Endothelial cell of umbilical vein (primary cell): ENCODE results near the gene RFX7. TPM values are rescaled to one million over a fixed set of nuclear protein-coding genes. Genes with fewer than 3 reads are reported as not detected.

Experiments used
- BruUV-seq: library from RNA; stranded (reverse); fragments of 400-500 nt; replicated peaks from 2 replicates; lab custom pipeline; 2021; lab: Mats Ljungman, UMichigan
- CTCF ChIA-PET: fragments of 300-600, 350-600 bp; sonication (Branson Sonifier 250); formaldehyde crosslinking; loops from one replicate; lab custom pipeline; 2021; ENCODE audit warnings: antibody characterized with exemption, inconsistent platforms; lab: Charles Lee
- POLR2A ChIA-PET: fragments of 300-600, 350-600 bp; sonication (Branson Sonifier 250); formaldehyde crosslinking; loops from one replicate; lab custom pipeline; 2021; ENCODE audit warnings: antibody characterized with exemption, inconsistent platforms; lab: Charles Lee
- DNase-seq: peaks from one replicate; pipeline ENCODE4 v3.0.0-alpha.2; 2011; ENCODE audit warnings: low read depth, low spot score
- FAIRE-seq: peaks from 2 replicates; lab custom pipeline; 2011; peaks lifted over from hg19 to GRCh38; lab: Jason Lieb, UNC
- H2AFZ ChIP-seq: 2 replicates; pipeline ENCODE4 v1.6.0; 2012; ENCODE audit warnings: low read depth, low read length, control low read depth, inconsistent platforms
- H3K27ac ChIP-seq: 2 replicates; pipeline ENCODE4 v1.5.1; 2011; ENCODE audit warnings: low read depth, mild to moderate bottlenecking, control low read depth, low read length, moderate library complexity; ENCODE audit not compliant: insufficient read depth
- H3K27me3 ChIP-seq, 2 experiments: 2 replicates each; pipeline versions ENCODE4 v1.6.0 to v1.6.1; 2011; ENCODE audit warnings: low read length in 2 of 2, mixed read lengths in 1 of 2; ENCODE audit not compliant: control insufficient read depth in 2 of 2, insufficient read depth in 2 of 2
- H3K36me3 ChIP-seq, 2 experiments: 2 replicates in 1 of 2; 3 replicates in 1 of 2; pipeline ENCODE4 v1.5.1; 2011; ENCODE audit warnings: low read length in 2 of 2, mild to moderate bottlenecking in 1 of 2, moderate library complexity in 1 of 2; ENCODE audit not compliant: control insufficient read depth in 2 of 2, insufficient read depth in 2 of 2; ENCODE audit errors: extremely low read depth in 1 of 2
- H3K4me1 ChIP-seq: 3 replicates; pipeline ENCODE4 v1.5.1; 2011; ENCODE audit warnings: mild to moderate bottlenecking, low read length; ENCODE audit not compliant: control insufficient read depth, insufficient read depth; ENCODE audit errors: extremely low read depth
- H3K4me2 ChIP-seq: 2 replicates; pipeline ENCODE4 v1.6.1; 2011; ENCODE audit warnings: low read length, control low read depth, mixed read lengths; ENCODE audit not compliant: insufficient read depth
- H3K4me3 ChIP-seq, 3 experiments: fragments of 200-600 bp in 1 of 3; sonication (generic), shearing (Covaris generic) in 1 of 3; replicated peaks in 1 of 3; 2 replicates each; pipeline ENCODE4 v1.5.1; 2011 to 2016; ENCODE audit warnings: control low read depth in 3 of 3, low read length in 3 of 3, mild to moderate bottlenecking in 2 of 3, inconsistent platforms in 1 of 3, low read depth in 1 of 3, moderate library complexity in 1 of 3; ENCODE audit not compliant: insufficient read depth in 1 of 3
- H3K79me2 ChIP-seq: 2 replicates; pipeline ENCODE4 v1.6.0; 2012; ENCODE audit warnings: low read length, inconsistent platforms; ENCODE audit not compliant: control insufficient read depth, insufficient read depth
- H3K9ac ChIP-seq: replicated peaks from 2 replicates; pipeline ENCODE3; 2011; ENCODE audit warnings: low read length, control low read depth; ENCODE audit not compliant: insufficient read depth; ENCODE audit errors: extremely low read depth
- H3K9me1 ChIP-seq: replicated peaks from 3 replicates; pipeline ENCODE4 v1.6.0; 2011; ENCODE audit warnings: mild to moderate bottlenecking, low read length; ENCODE audit not compliant: control insufficient read depth, insufficient read depth; ENCODE audit errors: extremely low read depth
- H3K9me3 ChIP-seq: replicated peaks from 2 replicates; pipeline ENCODE4 v1.5.1; 2012; ENCODE audit warnings: low read length, inconsistent platforms; ENCODE audit not compliant: control insufficient read depth, insufficient read depth
- H4K20me1 ChIP-seq: replicated peaks from 2 replicates; pipeline ENCODE3; 2011; ENCODE audit warnings: mild to moderate bottlenecking, low read length; ENCODE audit not compliant: control insufficient read depth, insufficient read depth; ENCODE audit errors: extremely low read depth
- EZH2 ChIP-seq: IDR thresholded peaks from 2 replicates; pipeline ENCODE4 v1.6.1; 2012; ENCODE audit warnings: borderline replicate concordance, low read depth, mild to moderate bottlenecking, moderate library complexity, low read length, inconsistent platforms; ENCODE audit not compliant: severe bottlenecking
- FOS ChIP-seq: IDR thresholded peaks from 2 replicates; pipeline ENCODE4 v1.6.1; 2011; ENCODE audit warnings: mild to moderate bottlenecking, low read length, moderate library complexity, borderline replicate concordance; ENCODE audit not compliant: insufficient read depth
- GATA2 ChIP-seq: IDR thresholded peaks from 2 replicates; pipeline ENCODE4 v1.7.0; 2011; ENCODE audit warnings: low read depth, mild to moderate bottlenecking, moderate library complexity, mixed read lengths, low read length; ENCODE audit not compliant: insufficient read length, insufficient read depth
- JUN ChIP-seq: IDR thresholded peaks from 2 replicates; pipeline ENCODE4 v1.6.1; 2011; ENCODE audit warnings: borderline replicate concordance, low read depth; ENCODE audit not compliant: insufficient read length, insufficient read depth
- MYC ChIP-seq: IDR thresholded peaks from one replicate; pipeline ENCODE4 v1.6.1; 2011; ENCODE audit warnings: mild to moderate bottlenecking, low read depth, low read length
- POLR2A ChIP-seq: IDR thresholded peaks from 2 replicates; pipeline ENCODE4 v1.6.1; 2012; ENCODE audit warnings: low read depth, mild to moderate bottlenecking, control low read depth, low read length
- POLR2AphosphoS5 ChIP-seq: IDR thresholded peaks from 2 replicates; pipeline ENCODE4 v1.6.1; 2012; ENCODE audit warnings: low read depth, mild to moderate bottlenecking, control low read depth, low read length, moderate library complexity; ENCODE audit not compliant: insufficient read depth
- dilution Hi-C: fragments of 300-500 bp; cut with MboI; formaldehyde crosslinking; loops from one replicate; pipeline ENCODE4 v1.15.0; 2019; ENCODE audit warnings: low sequenced_read_pairs; ENCODE audit not compliant: extremely low pct_ligation_motif_present
- intact Hi-C: fragments of 100-400 bp; cut with micrococcal nuclease; formaldehyde crosslinking; loops from one replicate; pipeline ENCODE4 v1.10.0; 2022
- polyA plus RNA-seq, 4 experiments: library from polyadenylated mRNA; depleted of rRNA in 3 of 4; stranded (reverse) in 3 of 4; unstranded in 1 of 4; fragments of >200 nt; gene quantifications; 2 replicates each; pipeline versions ENCODE4 v1.2.1 to v1.2.3, GENCODE V29; 2011 to 2012; ENCODE audit warnings: missing spikeins in 1 of 4
- total RNA-seq: library from RNA; stranded (reverse); gene quantifications from 2 replicates; pipeline ENCODE4 v1.2.3, GENCODE V29; 2021
- TF ChIP-seq, protein P1 (sequence below), 2 donors: IDR thresholded peaks; 1 replicate in 1 of 2; 2 replicates in 1 of 2; pipeline ENCODE4 v1.5.1; 2011; ENCODE audit warnings: low read length in 2 of 2, mild to moderate bottlenecking in 2 of 2, moderate library complexity in 2 of 2, control low read depth in 1 of 2, inconsistent platforms in 1 of 2, low read depth in 1 of 2; ENCODE audit not compliant: insufficient read depth in 1 of 2; ENCODE audit errors: extremely low read depth in 1 of 2
- TF ChIP-seq, protein P2 (sequence below): IDR thresholded peaks from 2 replicates; pipeline ENCODE4 v1.6.1; 2011; ENCODE audit not compliant: insufficient read depth, insufficient read length

RFX7 gene
- total and polyA plus RNA-seq, 2 donors (not counting 3 experiments of a cell fraction or from before 2014, with no cell fraction given), result 6.3 to 23.0 TPM

DNA sequence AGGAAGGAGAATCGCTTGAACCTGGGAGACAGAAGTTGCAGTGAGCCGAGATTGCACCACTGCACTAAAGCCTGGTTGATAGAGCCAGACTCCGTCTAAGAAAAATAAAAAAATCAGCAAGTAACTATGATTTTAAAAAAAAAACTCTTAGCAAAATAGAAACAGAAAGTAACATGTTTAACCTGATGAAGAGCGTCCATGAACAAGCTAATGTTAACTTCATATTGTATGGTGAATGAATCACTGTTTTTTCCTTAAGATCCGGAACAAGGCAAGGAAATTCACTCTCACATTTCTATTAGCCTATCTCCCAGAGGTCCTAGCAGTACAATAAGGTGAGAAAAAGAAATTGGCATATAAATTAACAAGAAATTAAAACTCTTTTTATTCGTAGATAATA is 69.0 kb downstream of the RFX7 start:
- H4K20me1 ChIP-seq, result no peaks in the 10 kb centered on the region
- H3K4me2 ChIP-seq, result peak overlapping the region; percentile 39
- DNase-seq (peak; percentile 51), FAIRE-seq (no peak)
- BruUV-seq, result no TSS peak
- intact Hi-C loops, result no loop called here
- H3K79me2 ChIP-seq, result peaks cover 18% of the 10 kb centered on the region
- H3K9me3 ChIP-seq, result no peaks in the 10 kb centered on the region
- no peak for TF ChIP-seq GATA2
- TF ChIP-seq, protein P1, sequence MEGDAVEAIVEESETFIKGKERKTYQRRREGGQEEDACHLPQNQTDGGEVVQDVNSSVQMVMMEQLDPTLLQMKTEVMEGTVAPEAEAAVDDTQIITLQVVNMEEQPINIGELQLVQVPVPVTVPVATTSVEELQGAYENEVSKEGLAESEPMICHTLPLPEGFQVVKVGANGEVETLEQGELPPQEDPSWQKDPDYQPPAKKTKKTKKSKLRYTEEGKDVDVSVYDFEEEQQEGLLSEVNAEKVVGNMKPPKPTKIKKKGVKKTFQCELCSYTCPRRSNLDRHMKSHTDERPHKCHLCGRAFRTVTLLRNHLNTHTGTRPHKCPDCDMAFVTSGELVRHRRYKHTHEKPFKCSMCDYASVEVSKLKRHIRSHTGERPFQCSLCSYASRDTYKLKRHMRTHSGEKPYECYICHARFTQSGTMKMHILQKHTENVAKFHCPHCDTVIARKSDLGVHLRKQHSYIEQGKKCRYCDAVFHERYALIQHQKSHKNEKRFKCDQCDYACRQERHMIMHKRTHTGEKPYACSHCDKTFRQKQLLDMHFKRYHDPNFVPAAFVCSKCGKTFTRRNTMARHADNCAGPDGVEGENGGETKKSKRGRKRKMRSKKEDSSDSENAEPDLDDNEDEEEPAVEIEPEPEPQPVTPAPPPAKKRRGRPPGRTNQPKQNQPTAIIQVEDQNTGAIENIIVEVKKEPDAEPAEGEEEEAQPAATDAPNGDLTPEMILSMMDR (IDR thresholded peaks at IDR 0.05; ENCODE audit: extremely low read depth in 1 of 2, insufficient read depth in 1 of 2, low read depth in 1 of 2, low read length in 2 of 2), result no peak
- no peak for TF ChIP-seq MYC
- TF ChIP-seq, protein P2, sequence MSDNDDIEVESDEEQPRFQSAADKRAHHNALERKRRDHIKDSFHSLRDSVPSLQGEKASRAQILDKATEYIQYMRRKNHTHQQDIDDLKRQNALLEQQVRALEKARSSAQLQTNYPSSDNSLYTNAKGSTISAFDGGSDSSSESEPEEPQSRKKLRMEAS, result no peak
- TF ChIP-seq EZH2, result no peak
- no peak for TF ChIP-seq POLR2A
- no peak for TF ChIP-seq JUN
- no peak for TF ChIP-seq POLR2AphosphoS5
- no peak for TF ChIP-seq FOS
- POLR2A ChIA-PET, result no interaction called here
- H3K27me3 ChIP-seq, result no peaks in the 10 kb centered on the region
- no peak overlapping the region for H2AFZ ChIP-seq
- CTCF ChIA-PET, result interaction anchor here (0.8 to 0.9 kb wide), 2 partner anchors 26 to 71 kb away, joined by 3 read pairs; no protein-coding TSS in a partner anchor
- H3K4me1 ChIP-seq, result no peaks in the 10 kb centered on the region
- dilution Hi-C loops, result no loop called here
- H3K27ac ChIP-seq, result no peak overlapping the region
- no peaks in the 10 kb centered on the region for H3K36me3 ChIP-seq
- H3K4me3 ChIP-seq, result no peak overlapping the region
- H3K9ac ChIP-seq, result no peak overlapping the region
- no peaks in the 10 kb centered on the region for H3K9me1 ChIP-seq
